Breast epithelium (tissue), 4 donors: ENCODE measurements around the gene RASGEF1B. TPM values are rescaled to one million over a fixed set of nuclear protein-coding genes. Genes with fewer than 3 reads are reported as not detected.
A peak's percentile ranks its signal among the peaks of the same experiment; 100 is the strongest.

Experiments used
- DNase-seq, 2 donors: peaks; one replicate each; pipeline ENCODE4 v3.0.0-alpha.2; 2019; ENCODE audit warnings: low spot score in 2 of 2
- H3K27ac ChIP-seq, 2 donors: fragments of 200-600 bp; sonication (generic) in 1 of 2; one replicate each; pipeline ENCODE4 v1.5.1; 2016 to 2019; ENCODE audit warnings: mild to moderate bottlenecking in 1 of 2
- H3K27me3 ChIP-seq, 2 donors: fragments of 200-600 bp; sonication (generic) in 1 of 2; one replicate each; pipeline versions ENCODE4 v1.5.1 to v1.6.0; 2017 to 2019; ENCODE audit warnings: control low read depth in 1 of 2, mild to moderate bottlenecking in 1 of 2
- H3K36me3 ChIP-seq: fragments of 200-600 bp; one replicate; pipeline ENCODE4 v1.5.1; 2019
- H3K4me1 ChIP-seq, 2 donors: fragments of 200-600 bp; sonication (generic); one replicate each; pipeline ENCODE4 v1.5.1; 2016 to 2019; ENCODE audit warnings: control low read depth in 1 of 2
- H3K4me3 ChIP-seq, 3 donors: fragments of 200-600 bp; sonication (generic); 1 replicate in 2 of 3; 2 replicates in 1 of 3; pipeline ENCODE4 v1.5.1; 2016 to 2019; ENCODE audit warnings: mild to moderate bottlenecking in 3 of 3, moderate library complexity in 2 of 3
- H3K9me3 ChIP-seq, 2 donors: fragments of 200-600 bp; sonication (generic) in 1 of 2; one replicate each; pipeline ENCODE4 v1.5.1; 2016 to 2019; ENCODE audit warnings: control low read depth in 1 of 2
- POLR2A ChIP-seq: fragments of 450-650 bp; IDR thresholded peaks from one replicate; pipeline ENCODE4 v1.6.1; 2016; ENCODE audit warnings: antibody characterized with exemption, mild to moderate bottlenecking, moderate library complexity
- POLR2AphosphoS5 ChIP-seq, 3 donors: sonication (generic); formaldehyde crosslinking; IDR thresholded peaks; one replicate each; pipeline ENCODE4 v1.6.1; 2017; ENCODE audit warnings: antibody characterized with exemption in 3 of 3
- intact Hi-C: fragments of 100-400 bp; cut with DNase I; formaldehyde crosslinking; loops from one replicate; pipeline ENCODE4 v1.15.1; 2023; ENCODE audit warnings: low total_unique reads
- total RNA-seq, 3 donors: library from RNA; depleted of rRNA; stranded (reverse); fragments of >200 nt; gene quantifications; one replicate each; pipeline ENCODE4 v1.1.0, GENCODE V29; 2016
- TF ChIP-seq, protein P1 (sequence below), 3 donors: fragments of 450-650 bp; IDR thresholded peaks; one replicate each; pipeline ENCODE4 v1.5.1; 2016 to 2017; ENCODE audit warnings: antibody characterized with exemption in 3 of 3, mild to moderate bottlenecking in 3 of 3, moderate library complexity in 3 of 3

Gene RASGEF1B
- total RNA-seq, 3 donors from 2014 or later = 16.4 to 45.8 (median 25.0) TPM

DNA sequence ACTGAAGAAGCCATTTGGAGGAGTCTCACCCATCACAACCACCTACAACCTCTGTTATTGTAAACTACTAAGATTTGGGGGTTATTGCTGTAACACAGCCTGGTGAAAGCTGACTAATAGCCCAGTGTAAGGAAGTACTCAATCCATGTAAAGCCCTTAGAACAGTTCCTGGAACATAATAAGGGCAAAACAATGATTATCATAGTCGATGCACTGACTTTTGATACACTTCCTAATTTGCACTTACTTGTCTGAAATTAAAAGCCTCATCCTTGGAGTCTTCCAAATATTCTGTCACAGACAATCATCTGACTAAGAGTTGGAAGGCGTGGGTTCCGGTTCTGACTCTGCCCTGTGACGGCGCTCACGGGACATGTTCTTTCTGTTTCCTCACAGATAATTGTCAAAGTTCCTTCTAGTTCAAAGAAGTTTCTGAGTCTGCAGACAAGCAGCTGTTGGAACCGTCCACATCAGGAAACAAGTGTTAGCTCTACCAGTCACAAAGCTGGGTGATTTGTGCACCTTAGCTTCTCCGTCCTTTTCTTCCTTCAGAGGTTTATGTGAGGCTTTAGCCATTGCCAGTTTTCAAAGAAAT lies 33.4 kb upstream of the RASGEF1B start:
- Histone ChIP-seq H3K27me3 (no peaks in the 10 kb centered on the region), H3K4me1 (no peaks in the 10 kb centered on the region)

DNA sequence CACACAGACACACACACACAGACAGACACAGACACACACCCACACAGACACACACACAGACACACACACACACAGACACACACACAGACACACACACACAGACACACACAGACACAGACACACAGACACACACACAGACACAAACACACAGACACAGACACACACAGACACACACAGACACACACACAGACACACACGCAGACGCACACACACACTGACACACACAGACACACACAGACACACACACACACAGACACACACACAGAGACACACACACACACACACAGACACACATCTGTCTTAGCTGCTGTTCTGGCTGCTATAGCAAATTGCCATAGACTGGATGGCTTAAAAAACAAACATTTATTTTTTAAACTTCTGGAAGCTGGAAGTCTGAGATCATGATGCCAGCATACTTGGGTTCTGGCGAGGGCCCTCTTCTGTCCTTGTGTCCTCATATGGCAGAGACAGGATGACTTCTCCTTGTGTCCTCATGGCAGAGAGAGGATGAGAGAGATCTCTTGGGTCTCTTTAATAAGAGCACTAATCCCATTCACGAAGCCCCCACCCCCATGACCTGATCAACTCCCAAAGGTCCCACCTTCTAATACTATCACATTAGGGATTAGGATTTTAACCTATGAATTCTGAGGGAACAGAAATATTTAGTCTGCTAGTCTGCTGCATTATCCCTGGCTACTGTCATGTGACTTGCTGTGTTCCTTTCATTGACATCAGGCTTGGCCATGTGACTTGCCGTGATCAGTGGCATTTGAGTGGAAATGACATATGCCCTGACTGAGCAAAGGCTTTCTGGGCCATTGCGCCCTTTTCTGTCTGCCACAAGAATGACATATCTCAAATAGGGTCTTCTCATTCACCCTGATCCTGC lies 32.7 kb upstream of the RASGEF1B start:
- no peaks in the 10 kb centered on the region for H3K4me1 ChIP-seq
- no peak for TF ChIP-seq POLR2A
- TF ChIP-seq, protein P1, sequence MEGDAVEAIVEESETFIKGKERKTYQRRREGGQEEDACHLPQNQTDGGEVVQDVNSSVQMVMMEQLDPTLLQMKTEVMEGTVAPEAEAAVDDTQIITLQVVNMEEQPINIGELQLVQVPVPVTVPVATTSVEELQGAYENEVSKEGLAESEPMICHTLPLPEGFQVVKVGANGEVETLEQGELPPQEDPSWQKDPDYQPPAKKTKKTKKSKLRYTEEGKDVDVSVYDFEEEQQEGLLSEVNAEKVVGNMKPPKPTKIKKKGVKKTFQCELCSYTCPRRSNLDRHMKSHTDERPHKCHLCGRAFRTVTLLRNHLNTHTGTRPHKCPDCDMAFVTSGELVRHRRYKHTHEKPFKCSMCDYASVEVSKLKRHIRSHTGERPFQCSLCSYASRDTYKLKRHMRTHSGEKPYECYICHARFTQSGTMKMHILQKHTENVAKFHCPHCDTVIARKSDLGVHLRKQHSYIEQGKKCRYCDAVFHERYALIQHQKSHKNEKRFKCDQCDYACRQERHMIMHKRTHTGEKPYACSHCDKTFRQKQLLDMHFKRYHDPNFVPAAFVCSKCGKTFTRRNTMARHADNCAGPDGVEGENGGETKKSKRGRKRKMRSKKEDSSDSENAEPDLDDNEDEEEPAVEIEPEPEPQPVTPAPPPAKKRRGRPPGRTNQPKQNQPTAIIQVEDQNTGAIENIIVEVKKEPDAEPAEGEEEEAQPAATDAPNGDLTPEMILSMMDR (IDR thresholded peaks at IDR 0.05) = no peak
- no peak for TF ChIP-seq POLR2AphosphoS5 (IDR thresholded peaks at IDR 0.05)
- no peaks in the 10 kb centered on the region for H3K27me3 ChIP-seq
- intact Hi-C loops = no loop called here
- peak overlapping the region; percentile 51 to 63 for H3K27ac ChIP-seq
- no peak for DNase-seq
- H3K36me3 ChIP-seq = no peaks in the 10 kb centered on the region
- H3K4me3 ChIP-seq = no peak overlapping the region
- no peaks in the 10 kb centered on the region for H3K9me3 ChIP-seq

More for the DNA sequence above, 33.4 kb upstream of the RASGEF1B start:
- intact Hi-C loops = no loop called here
- no peaks in the 10 kb centered on the region for H3K36me3 ChIP-seq
- H3K27ac ChIP-seq = peak overlapping the region; percentile 57 to 63
- TF ChIP-seq POLR2A (no peak), POLR2AphosphoS5 (IDR thresholded peaks at IDR 0.05) (peak in 2 of 3 donors; percentile 40 to 51)
- TF ChIP-seq, protein P1 (IDR thresholded peaks at IDR 0.05) = no peak
- H3K4me3 ChIP-seq = no peak overlapping the region
- peak in 1 of 2 donors; percentile 50 for DNase-seq
- no peaks in the 10 kb centered on the region for H3K9me3 ChIP-seq

DNA sequence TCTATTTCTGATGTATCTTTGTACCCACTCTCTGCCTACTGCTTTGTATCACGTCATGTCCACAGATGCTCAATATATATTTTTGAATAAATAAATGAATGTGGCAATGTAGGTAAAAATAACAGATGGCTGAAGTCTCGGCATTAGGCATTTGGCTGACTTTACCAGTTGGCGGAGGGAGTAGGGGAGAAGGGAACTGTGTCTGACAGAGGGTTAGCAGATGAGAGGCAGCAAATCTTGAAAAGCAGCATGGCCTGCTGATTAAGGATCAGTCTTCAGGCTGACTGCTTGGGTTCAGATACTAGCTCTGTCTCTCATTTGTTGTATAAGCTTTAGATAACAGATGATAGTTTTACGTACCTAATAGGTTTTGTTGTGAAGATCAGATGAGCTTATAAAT lies 31.9 kb upstream of the RASGEF1B start:
- no peaks in the 10 kb centered on the region for H3K9me3 ChIP-seq
- H3K27me3 ChIP-seq = no peaks in the 10 kb centered on the region
- intact Hi-C loops = no loop called here
- TF ChIP-seq POLR2A (no peak), POLR2AphosphoS5 (IDR thresholded peaks at IDR 0.05) (no peak)
- TF ChIP-seq, protein P1 (IDR thresholded peaks at IDR 0.05) = no peak
- H3K27ac ChIP-seq = no peak overlapping the region
- H3K4me3 ChIP-seq = no peak overlapping the region
- no peaks in the 10 kb centered on the region for H3K4me1 ChIP-seq
- H3K36me3 ChIP-seq = no peaks in the 10 kb centered on the region
- no peak for DNase-seq

DNA sequence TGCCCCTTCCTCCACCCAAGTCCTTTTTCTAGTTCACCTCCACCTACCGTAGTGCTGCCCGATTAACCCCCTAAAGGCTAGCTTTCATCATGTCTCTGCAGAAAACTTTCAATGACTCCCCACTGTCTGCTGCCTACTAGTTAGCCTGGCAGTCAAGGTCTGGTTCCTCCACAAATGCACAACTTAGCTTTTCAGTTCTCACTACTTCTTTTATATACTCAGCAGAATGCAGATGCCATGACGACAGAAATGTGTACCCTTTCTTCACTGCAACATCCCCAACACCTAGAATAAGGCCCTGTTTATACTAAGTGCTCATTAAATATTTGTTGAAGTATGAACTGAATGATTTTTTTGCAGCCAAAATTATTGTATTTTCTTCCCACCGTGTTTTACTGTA lies 30.9 kb upstream of the RASGEF1B start:
- H3K36me3 ChIP-seq = no peaks in the 10 kb centered on the region
- DNase-seq = no peak
- TF ChIP-seq POLR2AphosphoS5 (IDR thresholded peaks at IDR 0.05) (no peak), POLR2A (no peak)
- TF ChIP-seq, protein P1 (IDR thresholded peaks at IDR 0.05) = no peak
- no peak overlapping the region for H3K27ac ChIP-seq
- intact Hi-C loops = no loop called here
- H3K9me3 ChIP-seq = no peaks in the 10 kb centered on the region
- H3K4me1 ChIP-seq = no peaks in the 10 kb centered on the region
- no peak overlapping the region for H3K4me3 ChIP-seq
- H3K27me3 ChIP-seq = no peaks in the 10 kb centered on the region

DNA sequence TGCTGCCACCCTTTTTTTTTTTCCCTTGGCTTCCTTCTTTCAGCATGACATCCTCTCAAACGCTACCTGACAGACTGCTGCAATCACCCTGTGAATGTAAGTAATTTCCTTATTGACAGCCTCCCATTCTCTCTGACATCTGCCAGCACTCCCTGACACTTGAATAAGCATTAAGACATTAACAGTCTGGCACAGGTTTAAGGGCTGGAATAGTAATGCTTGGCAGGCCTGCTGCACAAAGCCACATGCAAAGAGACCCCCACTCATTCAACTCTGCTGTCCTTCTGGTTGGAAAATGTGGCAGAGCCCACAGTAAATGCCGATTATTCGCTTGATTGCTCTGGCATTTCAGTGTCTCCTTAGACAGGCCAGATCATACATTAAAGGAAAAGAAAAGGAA lies 28.1 kb upstream of the RASGEF1B start:
- TF ChIP-seq POLR2A (no peak), POLR2AphosphoS5 (IDR thresholded peaks at IDR 0.05) (no peak)
- TF ChIP-seq, protein P1 (IDR thresholded peaks at IDR 0.05) = no peak
- DNase-seq = no peak
- Histone ChIP-seq H3K4me1 (no peaks in the 10 kb centered on the region), H3K27me3 (no peaks in the 10 kb centered on the region), H3K9me3 (no peaks in the 10 kb centered on the region), H3K36me3 (no peaks in the 10 kb centered on the region), H3K27ac (peak overlapping the region in 1 of 2 donors; percentile 26), H3K4me3 (no peak overlapping the region)
- intact Hi-C loops = no loop called here
